Progenitor cell of endocrine pancreas (in vitro differentiated cells): ENCODE data around the gene SPATA2L. TPM values are rescaled to one million over a fixed set of nuclear protein-coding genes. Genes with fewer than 3 reads are reported as not detected.

Source experiments
- DNase-seq: peaks from one replicate; pipeline ENCODE4 v3.0.0; 2021; ENCODE audit warnings: low spot score; ENCODE audit not compliant: unreplicated experiment
- H3K27ac Mint-ChIP-seq: 2 replicates; pipeline ENCODE4 v1.8.0; 2021; ENCODE audit warnings: mild to moderate bottlenecking, moderate library complexity, mixed read lengths
- H3K27me3 Mint-ChIP-seq: 2 replicates; pipeline ENCODE4 v1.8.0; 2021; ENCODE audit warnings: mixed read lengths
- H3K36me3 Mint-ChIP-seq: 2 replicates; pipeline ENCODE4 v1.8.0; 2022; ENCODE audit warnings: mixed read lengths; ENCODE audit not compliant: insufficient read depth
- H3K4me1 Mint-ChIP-seq: 2 replicates; pipeline ENCODE4 v1.8.0; 2021; ENCODE audit warnings: low read depth, mixed read lengths
- H3K4me3 Mint-ChIP-seq: 2 replicates; pipeline ENCODE4 v1.8.0; 2021; ENCODE audit warnings: low read depth, mild to moderate bottlenecking, moderate library complexity, mixed read lengths
- H3K9me3 Mint-ChIP-seq: 2 replicates; pipeline ENCODE4 v1.8.0; 2021; ENCODE audit warnings: low read depth, mixed read lengths
- total RNA-seq: library from RNA; stranded (reverse); gene quantifications from 2 replicates; pipeline ENCODE4 v1.2.1, GENCODE V29; 2021
- TF ChIP-seq, protein P1 (sequence below): fragments of 200-600 bp; sonication (generic); IDR thresholded peaks from one replicate; pipeline ENCODE4 v1.5.0; 2021; ENCODE audit warnings: antibody characterized with exemption, mild to moderate bottlenecking; ENCODE audit not compliant: unreplicated experiment

SPATA2L gene
- total RNA-seq, 1 donor from 2014 or later: 14.0 TPM

DNA sequence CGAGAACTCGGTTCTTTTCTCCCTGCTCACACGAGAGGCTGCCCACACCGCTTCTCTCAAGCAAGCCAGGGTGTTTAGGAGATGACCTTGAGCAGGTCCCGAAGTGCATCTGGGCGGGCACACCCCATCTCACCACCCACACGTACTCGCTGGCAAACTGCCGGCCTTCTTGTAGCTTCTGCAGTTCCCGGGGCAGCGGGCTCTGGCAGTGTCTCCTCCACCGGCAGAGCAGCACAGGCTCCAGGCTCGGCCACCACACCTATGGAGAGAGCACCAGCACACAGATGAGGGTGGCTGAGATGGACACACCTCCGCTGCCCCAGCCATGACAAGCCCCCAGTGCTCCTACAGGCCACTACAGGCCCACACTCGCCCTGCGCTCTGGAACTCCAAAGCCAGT is 43.3 kb upstream of the SPATA2L start:
- Mint-ChIP-seq H3K27ac (no peak overlapping the region), H3K9me3 (no peaks in the 10 kb centered on the region), H3K4me1 (no peaks in the 10 kb centered on the region), H3K36me3 (peaks cover 6% of the 10 kb centered on the region), H3K27me3 (no peaks in the 10 kb centered on the region), H3K4me3 (no peak overlapping the region)
- TF ChIP-seq, protein P1, sequence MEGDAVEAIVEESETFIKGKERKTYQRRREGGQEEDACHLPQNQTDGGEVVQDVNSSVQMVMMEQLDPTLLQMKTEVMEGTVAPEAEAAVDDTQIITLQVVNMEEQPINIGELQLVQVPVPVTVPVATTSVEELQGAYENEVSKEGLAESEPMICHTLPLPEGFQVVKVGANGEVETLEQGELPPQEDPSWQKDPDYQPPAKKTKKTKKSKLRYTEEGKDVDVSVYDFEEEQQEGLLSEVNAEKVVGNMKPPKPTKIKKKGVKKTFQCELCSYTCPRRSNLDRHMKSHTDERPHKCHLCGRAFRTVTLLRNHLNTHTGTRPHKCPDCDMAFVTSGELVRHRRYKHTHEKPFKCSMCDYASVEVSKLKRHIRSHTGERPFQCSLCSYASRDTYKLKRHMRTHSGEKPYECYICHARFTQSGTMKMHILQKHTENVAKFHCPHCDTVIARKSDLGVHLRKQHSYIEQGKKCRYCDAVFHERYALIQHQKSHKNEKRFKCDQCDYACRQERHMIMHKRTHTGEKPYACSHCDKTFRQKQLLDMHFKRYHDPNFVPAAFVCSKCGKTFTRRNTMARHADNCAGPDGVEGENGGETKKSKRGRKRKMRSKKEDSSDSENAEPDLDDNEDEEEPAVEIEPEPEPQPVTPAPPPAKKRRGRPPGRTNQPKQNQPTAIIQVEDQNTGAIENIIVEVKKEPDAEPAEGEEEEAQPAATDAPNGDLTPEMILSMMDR: no peak
- no peak for DNase-seq

DNA sequence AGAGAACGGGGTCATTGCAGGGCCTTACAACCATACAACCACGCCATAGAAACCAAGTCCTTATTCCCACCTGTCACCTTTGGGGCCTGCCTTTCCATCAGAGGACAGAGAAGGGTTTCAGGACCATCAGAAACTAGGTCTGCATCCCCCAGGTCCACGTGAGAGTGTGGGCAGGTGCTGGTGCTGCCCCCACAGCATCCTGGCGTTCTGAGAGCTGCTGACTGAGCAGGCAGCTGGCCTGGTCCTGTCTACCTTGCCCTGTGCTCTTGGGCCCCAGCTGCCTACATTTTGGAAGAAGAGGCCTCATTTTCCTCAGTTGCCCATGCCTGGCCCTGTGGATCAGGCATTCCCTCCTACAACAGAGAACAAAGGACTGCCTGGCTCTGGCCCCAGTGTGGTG is 41.4 kb upstream of the SPATA2L start:
- Mint-ChIP-seq H3K4me3 (no peak overlapping the region), H3K27me3 (no peaks in the 10 kb centered on the region), H3K4me1 (no peaks in the 10 kb centered on the region), H3K27ac (peak overlapping the region; percentile 64), H3K36me3 (peaks cover 11% of the 10 kb centered on the region), H3K9me3 (no peaks in the 10 kb centered on the region)
- TF ChIP-seq, protein P1: no peak
- no peak for DNase-seq

DNA sequence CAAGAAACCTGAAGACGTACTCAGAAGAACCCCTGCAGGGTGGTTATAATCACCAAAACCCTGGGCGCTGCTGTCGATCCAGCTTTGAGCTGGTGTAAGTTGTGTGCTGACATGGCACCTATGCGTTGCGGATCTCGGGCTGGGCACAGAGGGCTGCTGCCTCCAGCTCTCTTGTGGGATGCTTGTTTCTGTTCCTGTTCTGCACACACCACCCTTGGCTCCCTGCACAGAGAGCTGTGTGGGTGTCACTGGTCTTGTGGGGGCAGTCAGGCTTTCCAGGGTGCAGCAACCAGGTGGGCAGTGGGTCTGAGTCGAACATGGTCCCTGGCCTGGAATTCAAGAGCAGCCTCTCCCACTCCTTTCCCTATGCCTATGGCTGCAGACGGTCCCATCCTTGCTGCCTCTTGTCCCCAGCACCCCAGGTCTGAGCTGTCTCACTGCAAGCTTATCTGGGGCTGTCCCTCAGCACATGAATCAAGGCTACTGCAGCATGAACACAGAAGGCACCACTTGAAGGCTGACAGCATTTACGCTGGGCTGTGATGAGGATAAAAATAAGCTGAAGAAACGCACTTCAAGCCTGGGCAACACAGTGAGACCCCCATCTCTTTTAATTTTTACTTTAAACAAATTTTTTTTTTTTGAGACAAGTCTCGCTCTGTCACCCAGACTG is 40.0 kb upstream of the SPATA2L start:
- DNase-seq: no peak
- H3K4me1 Mint-ChIP-seq: no peaks in the 10 kb centered on the region
- no peaks in the 10 kb centered on the region for H3K9me3 Mint-ChIP-seq
- no peaks in the 10 kb centered on the region for H3K27me3 Mint-ChIP-seq
- H3K4me3 Mint-ChIP-seq: no peak overlapping the region
- H3K36me3 Mint-ChIP-seq: peaks cover 12% of the 10 kb centered on the region
- no peak overlapping the region for H3K27ac Mint-ChIP-seq
- TF ChIP-seq, protein P1: no peak

DNA sequence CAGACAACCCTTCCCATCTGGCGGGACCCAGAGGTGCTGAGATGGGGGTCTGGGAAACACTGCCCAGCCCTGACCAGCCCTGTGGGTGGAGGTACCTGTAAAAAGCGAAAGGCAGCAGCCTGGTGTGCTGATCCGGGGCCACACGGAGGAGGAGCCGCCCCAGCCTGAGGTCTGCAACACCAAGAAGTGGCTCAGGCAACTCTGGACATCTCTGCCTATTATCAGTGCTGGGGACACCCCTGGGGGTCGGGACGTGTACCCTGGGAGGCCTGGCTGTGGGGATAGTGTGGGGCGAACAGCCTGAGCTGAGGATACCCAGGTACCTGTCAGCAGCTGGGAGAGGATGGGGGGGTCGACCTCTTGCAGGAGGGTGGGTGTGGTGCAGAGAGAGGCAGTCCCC is 37.9 kb upstream of the SPATA2L start:
- no peak overlapping the region for H3K27ac Mint-ChIP-seq
- H3K4me3 Mint-ChIP-seq: no peak overlapping the region
- no peaks in the 10 kb centered on the region for H3K4me1 Mint-ChIP-seq
- H3K27me3 Mint-ChIP-seq: no peaks in the 10 kb centered on the region
- peaks cover 19% of the 10 kb centered on the region for H3K36me3 Mint-ChIP-seq
- H3K9me3 Mint-ChIP-seq: no peaks in the 10 kb centered on the region
- TF ChIP-seq, protein P1: no peak
- no peak for DNase-seq

DNA sequence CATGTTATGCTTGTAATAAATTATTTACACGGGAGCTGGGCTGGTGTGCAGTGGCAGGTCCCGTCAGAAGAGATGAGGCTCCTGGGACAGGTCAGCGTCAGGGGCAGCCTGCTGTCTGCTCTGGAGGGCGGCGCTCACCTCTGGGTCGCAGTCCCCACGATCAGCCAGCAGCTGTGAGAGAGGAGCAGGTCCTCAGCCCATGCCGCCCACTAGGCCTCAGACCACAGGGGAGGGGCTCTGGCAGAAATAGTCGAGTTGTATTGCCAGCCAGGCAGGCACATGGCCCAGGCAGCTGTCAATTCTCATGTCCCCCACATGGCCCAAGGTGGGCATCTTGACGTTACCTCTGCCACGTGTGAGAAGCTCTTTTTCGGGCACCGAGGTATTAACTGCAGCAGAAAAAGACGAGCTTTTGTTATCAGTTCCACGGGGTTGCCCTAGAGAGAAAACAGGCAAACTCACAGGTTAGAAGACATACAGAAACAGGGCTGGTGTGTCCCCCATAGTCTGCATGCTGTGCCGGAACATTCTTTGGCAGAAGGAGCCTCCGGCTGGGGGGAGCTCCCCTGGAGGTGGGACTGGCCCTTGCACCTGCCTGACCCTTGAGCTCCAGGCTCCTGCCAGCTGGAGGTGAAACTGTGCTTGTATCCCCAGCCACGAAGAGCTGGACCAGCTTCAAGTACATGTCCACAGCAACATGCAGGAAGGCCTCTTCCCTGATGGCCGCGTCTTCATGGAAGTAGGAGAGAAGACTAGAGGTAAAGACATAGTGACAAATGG is 37.2 kb upstream of the SPATA2L start:
- TF ChIP-seq, protein P1: no peak
- H3K4me3 Mint-ChIP-seq: no peak overlapping the region
- no peaks in the 10 kb centered on the region for H3K27me3 Mint-ChIP-seq
- H3K4me1 Mint-ChIP-seq: no peaks in the 10 kb centered on the region
- H3K36me3 Mint-ChIP-seq: peaks cover 19% of the 10 kb centered on the region
- no peak overlapping the region for H3K27ac Mint-ChIP-seq
- DNase-seq: no peak
- H3K9me3 Mint-ChIP-seq: no peaks in the 10 kb centered on the region
